ENCODE measurements around the gene DPP7.

DNA sequence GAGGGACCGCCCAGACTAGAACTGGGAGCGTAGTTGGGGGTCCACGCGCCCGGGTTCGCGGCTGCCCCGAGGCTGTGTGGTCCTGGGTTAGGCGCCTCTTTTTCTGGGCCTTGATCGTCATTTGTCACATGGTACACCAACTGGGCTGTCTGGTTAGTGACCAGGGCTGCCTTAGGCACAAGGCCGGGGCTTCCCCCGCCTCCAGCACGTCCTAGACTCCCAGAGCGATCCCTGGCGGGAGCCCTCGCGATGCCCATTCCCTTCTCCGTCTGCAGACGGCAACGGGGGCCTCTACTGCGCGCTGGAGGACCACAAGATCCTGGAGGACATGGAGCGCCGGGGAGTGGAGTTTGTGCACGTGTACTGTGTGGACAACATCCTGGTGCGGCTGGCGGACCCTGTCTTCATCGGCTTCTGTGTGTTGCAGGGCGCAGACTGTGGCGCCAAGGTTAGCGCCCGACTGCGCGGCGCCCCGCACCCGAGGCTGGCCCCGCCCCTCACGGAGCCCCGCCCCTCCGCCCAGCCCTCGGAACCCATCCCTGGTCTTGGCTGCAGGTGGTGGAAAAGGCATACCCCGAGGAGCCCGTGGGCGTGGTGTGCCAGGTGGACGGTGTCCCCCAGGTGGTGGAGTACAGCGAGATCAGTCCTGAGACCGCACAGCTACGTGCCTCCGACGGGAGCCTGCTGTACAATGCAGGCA is 35.7 kb downstream of the DPP7 start:
- TF ChIP-seq, protein P1, sequence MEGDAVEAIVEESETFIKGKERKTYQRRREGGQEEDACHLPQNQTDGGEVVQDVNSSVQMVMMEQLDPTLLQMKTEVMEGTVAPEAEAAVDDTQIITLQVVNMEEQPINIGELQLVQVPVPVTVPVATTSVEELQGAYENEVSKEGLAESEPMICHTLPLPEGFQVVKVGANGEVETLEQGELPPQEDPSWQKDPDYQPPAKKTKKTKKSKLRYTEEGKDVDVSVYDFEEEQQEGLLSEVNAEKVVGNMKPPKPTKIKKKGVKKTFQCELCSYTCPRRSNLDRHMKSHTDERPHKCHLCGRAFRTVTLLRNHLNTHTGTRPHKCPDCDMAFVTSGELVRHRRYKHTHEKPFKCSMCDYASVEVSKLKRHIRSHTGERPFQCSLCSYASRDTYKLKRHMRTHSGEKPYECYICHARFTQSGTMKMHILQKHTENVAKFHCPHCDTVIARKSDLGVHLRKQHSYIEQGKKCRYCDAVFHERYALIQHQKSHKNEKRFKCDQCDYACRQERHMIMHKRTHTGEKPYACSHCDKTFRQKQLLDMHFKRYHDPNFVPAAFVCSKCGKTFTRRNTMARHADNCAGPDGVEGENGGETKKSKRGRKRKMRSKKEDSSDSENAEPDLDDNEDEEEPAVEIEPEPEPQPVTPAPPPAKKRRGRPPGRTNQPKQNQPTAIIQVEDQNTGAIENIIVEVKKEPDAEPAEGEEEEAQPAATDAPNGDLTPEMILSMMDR (IDR thresholded peaks at IDR 0.05), result no peak
- TF ChIP-seq POLR2A (IDR thresholded peaks at IDR 0.05), result no peak

All from lower leg skin (tissue), 3 donors.